Stimulated activated CD4-positive, alpha-beta T cell treated with anti-CD3 and anti-CD28 coated beads, Interleukin-1b, Interleukin-23, amount 100 ng/mL, for 4 hours (primary cell): ENCODE data around the gene CDH5.
A peak's percentile ranks its signal among the peaks of the same experiment; 100 is the strongest.

Source experiments
- DNase-seq, 2 donors: peaks; one replicate each; pipeline ENCODE4 v3.0.0-alpha.2; 2020; ENCODE audit warnings: low read depth in 2 of 2

CDH5 gene

GRCh38 chr16:66390346-66391108 lies 24.0 kb downstream of the CDH5 start:
- no peak for DNase-seq

- DNase-seq, result no peak
These were observed 25.5 kb downstream of the CDH5 start for GRCh38 chr16:66391726-66392670.

- no peak for DNase-seq
These were observed 29.5 kb downstream of the CDH5 start for GRCh38 chr16:66395806-66396555.

GRCh38 chr16:66397736-66398433 lies 31.4 kb downstream of the CDH5 start:
- DNase-seq, result no peak

GRCh38 chr16:66399031-66399430 lies 32.5 kb downstream of the CDH5 start:
- DNase-seq, result no peak

GRCh38 chr16:66399930-66400329 lies 33.4 kb downstream of the CDH5 start:
- no peak for DNase-seq

- DNase-seq, result no peak
These were observed 34.3 kb downstream of the CDH5 start for GRCh38 chr16:66400503-66401380.

GRCh38 chr16:66401610-66402009 lies 35.1 kb downstream of the CDH5 start:
- DNase-seq, result no peak

GRCh38 chr16:66402166-66402565 lies 35.7 kb downstream of the CDH5 start:
- DNase-seq, result no peak

GRCh38 chr16:66402591-66403230 lies 36.2 kb downstream of the CDH5 start:
- DNase-seq, result no peak

- DNase-seq, result no peak
These were observed 37.1 kb downstream of the CDH5 start for GRCh38 chr16:66403531-66404145.

GRCh38 chr16:66405057-66405783 lies 38.7 kb downstream of the CDH5 start:
- no peak for DNase-seq

- DNase-seq, result peak; percentile 86 to 93
These were observed 40.2 kb downstream of the CDH5 start for GRCh38 chr16:66406534-66407221.

- DNase-seq, result no peak
These were observed 41.9 kb downstream of the CDH5 start for GRCh38 chr16:66408163-66409048.

GRCh38 chr16:66409156-66409555 lies 42.7 kb downstream of the CDH5 start:
- no peak for DNase-seq

- no peak for DNase-seq
These were observed 45.7 kb downstream of the CDH5 start for GRCh38 chr16:66412182-66412581.

GRCh38 chr16:66414891-66415290 lies 48.4 kb downstream of the CDH5 start:
- no peak for DNase-seq
